A673 (cell line): ENCODE data around the gene MALT1. TPM values are rescaled to one million over a fixed set of nuclear protein-coding genes. Genes with fewer than 3 reads are reported as not detected.

ENCODE experiments used
- BruUV-seq: library from RNA; stranded (reverse); fragments of 400-500 nt; replicated peaks from 2 replicates; lab custom pipeline; 2021; lab: Mats Ljungman, UMichigan
- CTCF ChIA-PET: fragments of 300-600 bp; sonication (Branson Sonifier 250); formaldehyde crosslinking; loops from one replicate; lab custom pipeline; 2022; ENCODE audit warnings: antibody characterized with exemption; lab: Charles Lee
- POLR2A ChIA-PET: fragments of 300-600 bp; sonication (Branson Sonifier 250); formaldehyde crosslinking; loops from one replicate; lab custom pipeline; 2022; ENCODE audit warnings: antibody characterized with exemption; ENCODE audit not compliant: low non-redundant PET; lab: Charles Lee
- DNase-seq: peaks from one replicate; pipeline ENCODE4 v3.0.0-alpha.2; 2015; ENCODE audit warnings: low spot score
- H3K27ac ChIP-seq: fragments of 200-600 bp; sonication (generic); 2 replicates; pipeline ENCODE4 v1.5.1; 2016; ENCODE audit warnings: mixed run types, low read depth, mild to moderate bottlenecking, mixed read lengths, antibody characterized with exemption, low read length; ENCODE audit not compliant: poor library complexity, severe bottlenecking
- H3K27me3 ChIP-seq: fragments of 200-600 bp; sonication (generic); replicated peaks from 2 replicates; pipeline ENCODE4 v1.6.1; 2017; ENCODE audit warnings: mixed run types, low read depth, mild to moderate bottlenecking, mixed read lengths, antibody characterized with exemption, low read length; ENCODE audit not compliant: insufficient read depth, poor library complexity
- H3K36me3 ChIP-seq: fragments of 200-600 bp; sonication (generic); 2 replicates; pipeline ENCODE4 v1.6.1; 2016; ENCODE audit warnings: mixed run types, mild to moderate bottlenecking, mixed read lengths, antibody characterized with exemption, low read length; ENCODE audit not compliant: insufficient read depth, poor library complexity, severe bottlenecking
- H3K4me1 ChIP-seq: fragments of 200-600 bp; sonication (generic); 2 replicates; pipeline ENCODE4 v1.6.1; 2017; ENCODE audit warnings: mixed run types, mild to moderate bottlenecking, mixed read lengths, antibody characterized with exemption, low read length; ENCODE audit not compliant: insufficient read depth, poor library complexity, severe bottlenecking
- H3K4me3 ChIP-seq: fragments of 200-600 bp; sonication (generic); 2 replicates; pipeline ENCODE4 v1.5.1; 2016; ENCODE audit warnings: low read depth, mixed run types, mild to moderate bottlenecking, mixed read lengths, low read length; ENCODE audit not compliant: poor library complexity, severe bottlenecking
- H3K9me3 ChIP-seq: fragments of 200-600 bp; sonication (generic); 2 replicates; pipeline ENCODE4 v1.6.1; 2016; ENCODE audit warnings: mixed run types, low read depth, mild to moderate bottlenecking, mixed read lengths, antibody characterized with exemption, low read length; ENCODE audit not compliant: poor library complexity, severe bottlenecking
- CTCF ChIP-seq: fragments of 300-800, 200-600 bp; sonication (generic); conservative IDR thresholded peaks from 2 replicates; pipeline ENCODE4 v1.5.1; 2017; ENCODE audit warnings: low read depth, mild to moderate bottlenecking, antibody characterized with exemption, low read length, moderate library complexity, mixed read lengths
- EZH2 ChIP-seq: fragments of 200-600 bp; sonication (generic); IDR thresholded peaks from 2 replicates; pipeline ENCODE4 v1.6.1; 2017; ENCODE audit warnings: borderline replicate concordance, low read depth, mild to moderate bottlenecking, mixed read lengths, antibody characterized with exemption, low read length; ENCODE audit not compliant: poor library complexity, severe bottlenecking
- intact Hi-C: fragments of 100-400 bp; cut with micrococcal nuclease; formaldehyde crosslinking; loops from one replicate; pipeline ENCODE4 v1.10.0; 2022; ENCODE audit not compliant: unreplicated experiment
- total RNA-seq: library from RNA; stranded (reverse); gene quantifications from 2 replicates; pipeline ENCODE4 v1.2.3, GENCODE V29; 2021

MALT1 gene
- total RNA-seq, 1 experiment from 2014 or later = 23.0 TPM

GRCh38 chr18:58762781-58763171 lies 91.5 kb downstream of the MALT1 start:
- POLR2A ChIA-PET = no interaction called here
- BruUV-seq = no TSS peak
- TF ChIP-seq EZH2 = no peak
- TF ChIP-seq CTCF = no peak
- Histone ChIP-seq H3K27me3 (no peaks in the 10 kb centered on the region), H3K9me3 (no peaks in the 10 kb centered on the region), H3K4me3 (no peak overlapping the region), H3K27ac (no peak overlapping the region), H3K36me3 (no peaks in the 10 kb centered on the region), H3K4me1 (peaks cover 7% of the 10 kb centered on the region)
- intact Hi-C loops = no loop called here
- DNase-seq = no peak
- CTCF ChIA-PET = interaction anchor here (0.5 to 1.5 kb wide), 3 partner anchors 185 to 275 kb away, joined by 3 to 13 read pairs (median 4); no protein-coding TSS in a partner anchor

- Histone ChIP-seq H3K27me3 (no peaks in the 10 kb centered on the region), H3K36me3 (no peaks in the 10 kb centered on the region), H3K9me3 (no peaks in the 10 kb centered on the region), H3K4me1 (peaks cover 19% of the 10 kb centered on the region), H3K4me3 (no peak overlapping the region), H3K27ac (no peak overlapping the region)
- intact Hi-C loops = no loop called here
- ChIA-PET CTCF (interaction anchor here (1.3 to 1.6 kb wide), 2 partner anchors 95 to 304 kb away, joined by 5 to 6 read pairs; partner anchors contain the start of gene MALT1), POLR2A (no interaction called here)
- DNase-seq = no peak
- no TSS peak for BruUV-seq
- no peak for TF ChIP-seq CTCF
- no peak for TF ChIP-seq EZH2
Measured at GRCh38 chr18:58766164-58766563, 94.9 kb downstream of the MALT1 start.

GRCh38 chr18:58766946-58767345 lies 95.7 kb downstream of the MALT1 start:
- intact Hi-C loops = no loop called here
- no peak for DNase-seq
- H3K4me1 ChIP-seq = peaks cover 19% of the 10 kb centered on the region
- CTCF ChIA-PET = interaction anchor here (1.6 kb wide), 1 partner anchor 304 kb away, joined by 5 read pairs; no protein-coding TSS in a partner anchor
- H3K27me3 ChIP-seq = no peaks in the 10 kb centered on the region
- H3K4me3 ChIP-seq = no peak overlapping the region
- POLR2A ChIA-PET = no interaction called here
- H3K36me3 ChIP-seq = no peaks in the 10 kb centered on the region
- TF ChIP-seq EZH2 (no peak), CTCF (no peak)
- BruUV-seq = no TSS peak
- no peaks in the 10 kb centered on the region for H3K9me3 ChIP-seq
- H3K27ac ChIP-seq = no peak overlapping the region
